GM18505 (cell line): Measurements from ENCODE around the gene ZNF423.

Source experiments
- ATAC-seq: cut with Tn5 transposase; IDR thresholded peaks from one replicate; pipeline ENCODE4 v1.9.1; 2021; ENCODE audit not compliant: unreplicated experiment
- POLR2A ChIP-seq: IDR thresholded peaks from 4 replicates; pipeline ENCODE4 v1.6.1; 2011; ENCODE audit warnings: borderline replicate concordance; ENCODE audit not compliant: insufficient read depth, insufficient read length; ENCODE audit errors: extremely low read depth

Gene ZNF423

GRCh38 chr16:49617016-49617629, 238.8 kb downstream of the ZNF423 start:
- ATAC-seq = no peak
- no peak for TF ChIP-seq POLR2A

GRCh38 chr16:49615576-49615975, 240.3 kb downstream of the ZNF423 start:
- no peak for TF ChIP-seq POLR2A
- no peak for ATAC-seq

DNA sequence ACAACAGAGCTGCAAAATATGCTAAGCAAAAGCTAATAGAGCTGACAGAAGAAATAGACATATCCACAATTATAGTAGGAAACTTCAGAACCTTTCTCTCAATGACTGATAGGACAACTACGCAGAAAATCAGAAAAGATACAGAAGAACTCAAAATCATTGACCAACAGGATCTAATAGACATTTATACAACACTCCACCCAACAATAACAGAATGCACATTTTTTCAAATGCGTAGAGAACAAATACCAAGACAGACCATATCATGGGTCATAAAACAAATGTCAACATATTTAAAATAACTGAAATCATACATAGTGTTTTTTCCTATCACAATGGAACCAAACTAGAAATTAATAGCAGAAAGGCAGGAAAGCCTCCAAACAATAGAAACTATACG, 244.9 kb downstream of the ZNF423 start:
- ATAC-seq = no peak
- TF ChIP-seq POLR2A = no peak

DNA sequence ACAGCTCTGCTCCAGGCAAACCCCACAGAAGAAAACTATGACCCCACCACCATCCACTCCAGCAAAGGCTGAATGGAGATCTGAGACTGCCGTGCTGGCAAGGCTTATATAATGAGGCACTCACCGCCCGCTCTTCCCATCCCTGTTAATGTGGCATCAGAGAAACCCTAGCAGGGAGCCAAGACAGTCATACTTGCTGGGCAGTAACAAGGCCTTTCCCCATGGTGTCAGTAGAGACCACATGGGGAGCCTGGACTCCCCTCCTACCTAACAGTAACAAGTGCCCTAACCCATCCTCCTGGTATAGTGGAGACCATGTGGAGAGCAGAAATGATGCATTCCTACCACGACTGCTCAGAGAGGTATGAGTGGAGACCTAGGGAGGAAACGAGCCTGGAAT, 247.1 kb downstream of the ZNF423 start:
- ATAC-seq = no peak
- no peak for TF ChIP-seq POLR2A

DNA sequence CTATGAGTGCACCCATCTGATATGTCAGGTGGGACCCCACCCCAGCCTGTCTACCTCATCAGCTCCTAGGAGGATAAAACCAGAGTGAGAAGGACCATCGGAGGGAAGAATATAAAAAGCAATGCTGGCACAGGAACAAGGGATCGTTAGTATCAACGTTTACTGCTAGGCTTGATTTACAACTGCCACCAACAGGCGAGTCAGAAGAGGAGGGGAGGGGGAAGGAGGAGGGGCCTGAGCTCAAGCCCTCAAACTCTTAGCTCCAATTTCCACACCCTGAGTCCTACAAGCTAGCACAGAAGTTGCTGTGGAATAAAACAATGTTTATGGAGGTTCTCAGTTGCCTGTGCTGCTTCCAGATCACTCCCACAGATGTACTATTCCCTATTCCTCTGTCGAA, 247.8 kb downstream of the ZNF423 start:
- no peak for ATAC-seq
- no peak for TF ChIP-seq POLR2A

GRCh38 chr16:49605536-49606254, 250.2 kb downstream of the ZNF423 start:
- no peak for ATAC-seq
- no peak for TF ChIP-seq POLR2A

- ATAC-seq = no peak
- TF ChIP-seq POLR2A = no peak
Measured at GRCh38 chr16:49604602-49605001, 251.3 kb downstream of the ZNF423 start.

GRCh38 chr16:49603956-49604355, 252.0 kb downstream of the ZNF423 start:
- ATAC-seq = no peak
- no peak for TF ChIP-seq POLR2A

DNA sequence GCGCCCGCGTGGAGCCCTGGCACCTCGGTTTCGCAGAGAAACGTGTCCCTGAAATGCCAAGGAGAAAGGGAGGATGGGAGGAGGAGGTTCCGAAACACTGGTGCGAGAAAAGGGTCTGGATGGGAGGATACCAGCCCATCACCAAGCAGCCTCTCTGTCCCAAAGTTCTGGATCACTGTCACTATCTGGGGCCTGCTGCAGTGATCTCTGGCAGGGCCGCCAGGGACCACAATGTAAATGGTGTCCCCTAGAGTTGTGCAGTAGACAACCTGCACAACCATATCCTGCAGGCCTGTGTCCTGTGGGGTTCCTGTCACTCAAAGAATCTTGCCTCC, 253.0 kb downstream of the ZNF423 start:
- TF ChIP-seq POLR2A = no peak
- ATAC-seq = no peak

- no peak for TF ChIP-seq POLR2A
- no peak for ATAC-seq
Measured at GRCh38 chr16:49602201-49602975, 253.5 kb downstream of the ZNF423 start.

DNA sequence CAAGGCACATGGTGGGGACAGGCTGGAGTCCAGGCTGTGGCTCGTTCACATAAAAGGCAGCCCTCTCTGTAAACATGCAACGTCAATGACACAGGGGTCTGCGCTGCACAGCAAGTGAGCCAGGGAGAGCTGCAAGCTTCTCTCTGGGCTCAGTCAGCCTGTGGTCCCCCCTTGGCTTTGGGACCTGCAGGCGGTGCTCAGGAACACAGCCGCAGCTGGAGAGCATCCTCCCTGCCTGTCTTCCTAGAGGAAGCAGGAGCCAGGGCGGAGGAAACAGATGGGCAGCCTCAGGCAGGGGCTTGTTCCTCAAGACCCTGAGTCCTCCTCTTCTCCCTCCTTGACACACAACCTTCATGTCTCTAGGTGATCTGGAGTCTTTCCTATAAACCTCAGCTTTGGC, 254.3 kb downstream of the ZNF423 start:
- ATAC-seq = no peak
- TF ChIP-seq POLR2A = no peak

- ATAC-seq = no peak
- no peak for TF ChIP-seq POLR2A
Measured at GRCh38 chr16:49600976-49601375, 254.9 kb downstream of the ZNF423 start.

- no peak for ATAC-seq
- no peak for TF ChIP-seq POLR2A
Measured at GRCh38 chr16:49600536-49600935, 255.4 kb downstream of the ZNF423 start.

GRCh38 chr16:49599704-49600103, 256.2 kb downstream of the ZNF423 start:
- TF ChIP-seq POLR2A = no peak
- no peak for ATAC-seq
